ENCODE results near the gene GLT8D2.

GLT8D2 gene

GRCh38 chr12:104010121-104010520 is 39.9 kb downstream of the GLT8D2 start:
- H3K9ac ChIP-seq (ENCODE audit: low read depth in 1 of 2, low read length in 2 of 2), result no peak overlapping the region
- H3K9me3 ChIP-seq (ENCODE audit: control insufficient read depth in 1 of 2, low read length in 2 of 2), result no peaks in the 10 kb centered on the region
- no peaks in the 10 kb centered on the region for H3K4me1 ChIP-seq (ENCODE audit: control insufficient read depth in 1 of 2, insufficient read depth in 2 of 2, low read length in 2 of 2)
- H3K27me3 ChIP-seq (ENCODE audit: control insufficient read depth in 1 of 2, insufficient read depth in 2 of 2, low read length in 2 of 2), result no peaks in the 10 kb centered on the region
- no peak overlapping the region for H3K4me3 ChIP-seq (ENCODE audit: low read depth in 1 of 2, low read length in 2 of 2)
- H3K27ac ChIP-seq (ENCODE audit: low read depth, low read length), result no peak overlapping the region
- H3K36me3 ChIP-seq (ENCODE audit: control insufficient read depth in 1 of 2, insufficient read depth in 2 of 2, low read length in 2 of 2), result no peaks in the 10 kb centered on the region

DNA sequence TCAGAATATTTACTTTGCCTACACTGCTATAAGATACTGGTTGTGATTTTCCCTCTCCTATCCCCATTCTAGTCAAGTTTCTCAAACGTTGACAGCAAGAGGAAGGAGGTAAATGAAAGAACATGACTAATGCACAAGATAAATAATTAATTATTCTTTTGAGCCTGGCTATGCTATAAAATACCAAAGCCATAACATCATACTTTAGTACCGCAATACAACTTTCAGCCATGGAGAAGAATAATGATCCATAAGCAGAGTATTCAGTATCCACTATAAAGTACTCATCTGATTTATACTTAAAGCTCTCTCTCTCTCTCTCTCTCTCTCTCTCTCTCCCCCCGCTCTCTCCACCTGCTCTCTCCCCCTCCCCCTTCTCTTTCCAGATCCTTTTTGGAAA is 43.1 kb downstream of the GLT8D2 start:
- H3K36me3 ChIP-seq (ENCODE audit: control insufficient read depth in 1 of 2, insufficient read depth in 2 of 2, low read length in 2 of 2), result no peaks in the 10 kb centered on the region
- no peaks in the 10 kb centered on the region for H3K9me3 ChIP-seq (ENCODE audit: control insufficient read depth in 1 of 2, low read length in 2 of 2)
- no peak overlapping the region for H3K27ac ChIP-seq (ENCODE audit: low read depth, low read length)
- H3K4me3 ChIP-seq (ENCODE audit: low read depth in 1 of 2, low read length in 2 of 2), result no peak overlapping the region
- H3K27me3 ChIP-seq (ENCODE audit: control insufficient read depth in 1 of 2, insufficient read depth in 2 of 2, low read length in 2 of 2), result no peaks in the 10 kb centered on the region
- no peaks in the 10 kb centered on the region for H3K4me1 ChIP-seq (ENCODE audit: control insufficient read depth in 1 of 2, insufficient read depth in 2 of 2, low read length in 2 of 2)
- no peak overlapping the region for H3K9ac ChIP-seq (ENCODE audit: low read depth in 1 of 2, low read length in 2 of 2)

GRCh38 chr12:104003596-104003995 is 46.4 kb downstream of the GLT8D2 start:
- Histone ChIP-seq H3K9me3 (ENCODE audit: control insufficient read depth in 1 of 2, low read length in 2 of 2) (no peaks in the 10 kb centered on the region), H3K4me1 (ENCODE audit: control insufficient read depth in 1 of 2, insufficient read depth in 2 of 2, low read length in 2 of 2) (no peaks in the 10 kb centered on the region)

DNA sequence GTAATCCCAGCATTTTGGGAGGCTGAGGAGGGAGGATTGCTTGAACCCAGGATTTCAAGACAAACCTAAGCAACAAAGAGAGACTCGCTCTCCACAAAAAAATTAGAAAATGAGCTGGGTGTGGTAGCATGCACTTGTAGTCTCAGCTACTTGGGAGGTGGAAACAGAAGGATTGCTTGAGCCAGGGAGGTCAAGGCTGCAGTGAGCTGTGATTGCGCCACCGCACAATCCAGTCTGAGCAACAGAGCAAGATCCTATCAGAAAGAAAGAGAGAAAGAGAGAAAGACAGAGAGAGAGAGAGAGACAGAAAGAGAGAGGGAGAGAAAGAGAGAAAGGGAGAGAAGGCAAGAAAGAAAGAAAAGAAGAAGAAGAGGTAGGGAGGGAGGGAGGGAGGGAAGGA is 47.3 kb downstream of the GLT8D2 start:
- Histone ChIP-seq H3K4me3 (ENCODE audit: low read depth in 1 of 2, low read length in 2 of 2) (no peak overlapping the region), H3K27ac (ENCODE audit: low read depth, low read length) (no peak overlapping the region), H3K4me1 (ENCODE audit: control insufficient read depth in 1 of 2, insufficient read depth in 2 of 2, low read length in 2 of 2) (no peaks in the 10 kb centered on the region), H3K9ac (ENCODE audit: low read depth in 1 of 2, low read length in 2 of 2) (no peak overlapping the region), H3K27me3 (ENCODE audit: control insufficient read depth in 1 of 2, insufficient read depth in 2 of 2, low read length in 2 of 2) (no peaks in the 10 kb centered on the region), H3K9me3 (ENCODE audit: control insufficient read depth in 1 of 2, low read length in 2 of 2) (no peaks in the 10 kb centered on the region), H3K36me3 (ENCODE audit: control insufficient read depth in 1 of 2, insufficient read depth in 2 of 2, low read length in 2 of 2) (no peaks in the 10 kb centered on the region)

More at GRCh38 chr12:104003596-104003995, 46.4 kb downstream of the GLT8D2 start:
- Histone ChIP-seq H3K9ac (ENCODE audit: low read depth in 1 of 2, low read length in 2 of 2) (no peak overlapping the region), H3K4me3 (ENCODE audit: low read depth in 1 of 2, low read length in 2 of 2) (no peak overlapping the region), H3K27ac (ENCODE audit: low read depth, low read length) (no peak overlapping the region), H3K36me3 (ENCODE audit: control insufficient read depth in 1 of 2, insufficient read depth in 2 of 2, low read length in 2 of 2) (no peaks in the 10 kb centered on the region), H3K27me3 (ENCODE audit: control insufficient read depth in 1 of 2, insufficient read depth in 2 of 2, low read length in 2 of 2) (no peaks in the 10 kb centered on the region)

DNA sequence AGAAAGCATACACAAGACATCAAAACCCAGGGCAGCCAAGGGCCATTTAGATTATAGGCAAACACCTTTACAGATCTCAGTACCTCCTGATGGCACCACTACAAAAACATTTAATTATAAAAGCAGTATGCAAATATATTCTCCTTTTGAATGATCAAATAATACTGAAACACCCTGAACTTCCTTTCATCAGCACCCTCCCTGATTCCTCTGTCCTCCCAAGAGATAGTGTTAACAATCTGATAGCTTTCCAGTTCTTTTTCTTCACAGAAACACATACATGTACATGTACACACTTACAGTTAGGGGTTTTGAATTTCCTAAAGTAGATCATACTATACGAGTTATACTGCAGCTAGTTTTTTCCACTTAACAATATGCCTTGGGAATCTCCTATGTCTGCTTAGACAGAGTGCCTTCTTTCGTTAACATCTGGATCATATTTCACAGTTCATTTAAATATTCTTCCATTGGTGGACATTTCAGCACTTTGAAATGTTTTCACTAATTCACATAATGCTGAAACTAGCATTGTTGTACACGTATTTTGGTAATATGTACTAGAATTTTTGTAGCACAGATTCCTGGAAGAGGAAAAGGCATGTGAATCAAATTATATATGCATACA is 49.1 kb downstream of the GLT8D2 start:
- Histone ChIP-seq H3K27me3 (ENCODE audit: control insufficient read depth in 1 of 2, insufficient read depth in 2 of 2, low read length in 2 of 2) (no peaks in the 10 kb centered on the region), H3K9ac (ENCODE audit: low read depth in 1 of 2, low read length in 2 of 2) (no peak overlapping the region), H3K27ac (ENCODE audit: low read depth, low read length) (no peak overlapping the region), H3K9me3 (ENCODE audit: control insufficient read depth in 1 of 2, low read length in 2 of 2) (no peaks in the 10 kb centered on the region), H3K36me3 (ENCODE audit: control insufficient read depth in 1 of 2, insufficient read depth in 2 of 2, low read length in 2 of 2) (no peaks in the 10 kb centered on the region), H3K4me3 (ENCODE audit: low read depth in 1 of 2, low read length in 2 of 2) (no peak overlapping the region), H3K4me1 (ENCODE audit: control insufficient read depth in 1 of 2, insufficient read depth in 2 of 2, low read length in 2 of 2) (no peaks in the 10 kb centered on the region)

DNA sequence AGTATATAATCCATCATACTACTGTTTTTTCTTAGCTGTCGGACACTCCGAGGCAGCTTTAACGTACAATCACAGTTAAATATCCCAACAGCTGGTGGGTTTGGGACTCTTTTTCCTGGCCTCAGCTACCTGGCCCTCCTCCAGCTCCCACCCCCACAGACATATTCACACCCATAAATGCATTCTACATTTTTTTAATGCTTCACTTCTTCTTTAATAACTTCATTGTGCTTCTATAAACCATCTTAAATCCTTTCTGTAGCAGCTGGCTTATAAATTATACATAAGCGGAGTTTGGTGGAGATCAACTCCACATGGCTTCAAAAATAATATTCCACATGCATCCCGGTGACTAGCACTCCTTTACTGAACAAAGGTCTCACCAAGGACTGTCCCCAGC is 51.0 kb downstream of the GLT8D2 start:
- Histone ChIP-seq H3K36me3 (ENCODE audit: control insufficient read depth in 1 of 2, insufficient read depth in 2 of 2, low read length in 2 of 2) (no peaks in the 10 kb centered on the region), H3K4me3 (ENCODE audit: low read depth in 1 of 2, low read length in 2 of 2) (no peak overlapping the region), H3K27me3 (ENCODE audit: control insufficient read depth in 1 of 2, insufficient read depth in 2 of 2, low read length in 2 of 2) (no peaks in the 10 kb centered on the region), H3K27ac (ENCODE audit: low read depth, low read length) (no peak overlapping the region), H3K4me1 (ENCODE audit: control insufficient read depth in 1 of 2, insufficient read depth in 2 of 2, low read length in 2 of 2) (no peaks in the 10 kb centered on the region), H3K9me3 (ENCODE audit: control insufficient read depth in 1 of 2, low read length in 2 of 2) (no peaks in the 10 kb centered on the region), H3K9ac (ENCODE audit: low read depth in 1 of 2, low read length in 2 of 2) (no peak overlapping the region)

DNA sequence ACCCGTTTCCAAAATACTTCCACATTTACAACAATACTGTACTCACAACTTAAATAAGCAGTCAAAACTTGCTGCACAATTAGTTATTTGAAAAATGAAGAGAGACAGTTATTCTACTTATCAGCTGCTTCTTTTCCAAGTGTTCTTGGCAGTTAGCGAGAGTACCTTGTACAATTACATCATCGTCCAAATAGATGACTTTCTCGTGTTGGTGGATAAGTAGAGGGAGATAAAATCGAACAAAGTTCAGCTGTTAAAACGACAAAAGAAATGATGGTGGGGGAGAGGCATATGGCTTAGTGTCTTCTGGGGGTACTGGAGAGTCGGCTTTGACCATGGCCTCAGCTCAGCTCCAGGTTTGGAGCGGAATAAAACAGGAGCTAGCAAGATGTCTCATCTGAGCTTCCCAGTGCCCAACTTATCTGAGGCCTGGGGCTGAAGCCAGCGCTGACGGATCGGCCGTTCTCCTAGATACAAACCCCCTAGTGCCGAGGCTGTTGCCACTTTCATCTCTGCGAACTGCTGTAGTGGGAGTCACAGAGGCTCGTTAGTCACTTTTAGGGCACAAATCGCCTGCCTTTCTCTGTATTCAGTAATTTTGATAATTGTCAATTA is 52.6 kb downstream of the GLT8D2 start:
- Histone ChIP-seq H3K36me3 (ENCODE audit: control insufficient read depth in 1 of 2, insufficient read depth in 2 of 2, low read length in 2 of 2) (no peaks in the 10 kb centered on the region), H3K27me3 (ENCODE audit: control insufficient read depth in 1 of 2, insufficient read depth in 2 of 2, low read length in 2 of 2) (no peaks in the 10 kb centered on the region), H3K9ac (ENCODE audit: low read depth in 1 of 2, low read length in 2 of 2) (no peak overlapping the region), H3K4me3 (ENCODE audit: low read depth in 1 of 2, low read length in 2 of 2) (no peak overlapping the region), H3K27ac (ENCODE audit: low read depth, low read length) (no peak overlapping the region), H3K9me3 (ENCODE audit: control insufficient read depth in 1 of 2, low read length in 2 of 2) (no peaks in the 10 kb centered on the region), H3K4me1 (ENCODE audit: control insufficient read depth in 1 of 2, insufficient read depth in 2 of 2, low read length in 2 of 2) (no peaks in the 10 kb centered on the region)

GRCh38 chr12:103996595-103996994 is 53.4 kb downstream of the GLT8D2 start:
- no peak overlapping the region for H3K27ac ChIP-seq (ENCODE audit: low read depth, low read length)
- no peaks in the 10 kb centered on the region for H3K36me3 ChIP-seq (ENCODE audit: control insufficient read depth in 1 of 2, insufficient read depth in 2 of 2, low read length in 2 of 2)

DNA sequence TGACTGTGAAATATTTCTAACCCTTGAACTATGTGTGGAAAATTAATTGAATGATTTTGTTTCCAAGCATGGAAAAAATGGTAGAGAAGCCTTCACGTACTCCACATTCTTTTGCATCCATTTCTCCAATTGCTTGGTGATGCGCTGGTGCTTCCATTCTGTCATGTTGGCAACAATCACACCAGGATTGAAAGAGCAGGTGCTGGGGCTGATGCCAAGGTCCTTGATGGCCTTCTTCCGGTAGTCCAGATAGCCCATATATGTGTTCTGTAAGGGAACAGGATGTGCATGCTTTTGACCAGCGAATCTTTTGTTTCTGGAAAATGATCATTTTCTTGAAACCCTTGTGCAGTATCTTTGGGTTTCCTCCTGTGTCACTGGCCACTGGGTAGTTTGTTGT is 55.8 kb downstream of the GLT8D2 start:
- Histone ChIP-seq H3K36me3 (ENCODE audit: control insufficient read depth in 1 of 2, insufficient read depth in 2 of 2, low read length in 2 of 2) (peaks cover 0 to 2% of the 10 kb centered on the region in 2 donors), H3K9me3 (ENCODE audit: control insufficient read depth in 1 of 2, low read length in 2 of 2) (no peaks in the 10 kb centered on the region), H3K4me3 (ENCODE audit: low read depth in 1 of 2, low read length in 2 of 2) (no peak overlapping the region), H3K4me1 (ENCODE audit: control insufficient read depth in 1 of 2, insufficient read depth in 2 of 2, low read length in 2 of 2) (no peaks in the 10 kb centered on the region), H3K27me3 (ENCODE audit: control insufficient read depth in 1 of 2, insufficient read depth in 2 of 2, low read length in 2 of 2) (no peaks in the 10 kb centered on the region), H3K27ac (ENCODE audit: low read depth, low read length) (no peak overlapping the region), H3K9ac (ENCODE audit: low read depth in 1 of 2, low read length in 2 of 2) (no peak overlapping the region)

More at GRCh38 chr12:103996595-103996994, 53.4 kb downstream of the GLT8D2 start:
- Histone ChIP-seq H3K27me3 (ENCODE audit: control insufficient read depth in 1 of 2, insufficient read depth in 2 of 2, low read length in 2 of 2) (no peaks in the 10 kb centered on the region), H3K4me3 (ENCODE audit: low read depth in 1 of 2, low read length in 2 of 2) (no peak overlapping the region), H3K4me1 (ENCODE audit: control insufficient read depth in 1 of 2, insufficient read depth in 2 of 2, low read length in 2 of 2) (no peaks in the 10 kb centered on the region), H3K9ac (ENCODE audit: low read depth in 1 of 2, low read length in 2 of 2) (no peak overlapping the region), H3K9me3 (ENCODE audit: control insufficient read depth in 1 of 2, low read length in 2 of 2) (no peaks in the 10 kb centered on the region)

DNA sequence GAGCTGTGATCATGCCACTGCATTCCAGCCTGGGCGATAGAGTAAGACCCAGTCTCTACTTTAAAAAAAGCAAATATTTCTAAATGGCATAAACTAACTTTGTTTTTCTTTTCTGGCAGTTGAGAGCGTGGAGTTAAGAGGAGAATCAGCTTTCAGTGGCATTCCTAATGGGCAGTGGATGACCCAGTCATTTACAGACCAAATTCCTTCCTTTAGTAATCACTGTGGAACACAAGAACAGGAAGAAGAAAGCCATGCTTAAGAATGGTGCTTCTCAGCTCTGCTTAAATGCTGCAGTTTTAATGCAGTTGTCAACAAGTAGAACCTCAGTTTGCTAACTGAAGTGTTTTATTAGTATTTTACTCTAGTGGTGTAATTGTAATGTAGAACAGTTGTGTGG is 63.2 kb downstream of the GLT8D2 start:
- Histone ChIP-seq H3K27ac (ENCODE audit: low read depth, low read length) (no peak overlapping the region), H3K4me3 (ENCODE audit: low read depth in 1 of 2, low read length in 2 of 2) (no peak overlapping the region), H3K36me3 (ENCODE audit: control insufficient read depth in 1 of 2, insufficient read depth in 2 of 2, low read length in 2 of 2) (peaks cover 12 to 57% of the 10 kb centered on the region in 2 donors), H3K9me3 (ENCODE audit: control insufficient read depth in 1 of 2, low read length in 2 of 2) (no peaks in the 10 kb centered on the region), H3K27me3 (ENCODE audit: control insufficient read depth in 1 of 2, insufficient read depth in 2 of 2, low read length in 2 of 2) (no peaks in the 10 kb centered on the region), H3K4me1 (ENCODE audit: control insufficient read depth in 1 of 2, insufficient read depth in 2 of 2, low read length in 2 of 2) (no peaks in the 10 kb centered on the region), H3K9ac (ENCODE audit: low read depth in 1 of 2, low read length in 2 of 2) (no peak overlapping the region)

All from duodenal mucosa (tissue), 2 donors.